Kidney (tissue), 14 donors: ENCODE measurements around the gene CHRM4. TPM values are rescaled to one million over a fixed set of nuclear protein-coding genes. Genes with fewer than 3 reads are reported as not detected.

Experiments used
- DNase-seq, 5 donors: peaks; one replicate each; pipeline ENCODE4 v3.0.0-alpha.2; 2013 to 2020
- FAIRE-seq: peaks from 2 replicates; lab custom pipeline; 2012; peaks lifted over from hg19 to GRCh38; lab: Jason Lieb, UNC
- H3K27ac ChIP-seq, 2 donors: one replicate each; pipeline ENCODE4 v1.7.0; 2013; ENCODE audit warnings: low read depth in 2 of 2, low read length in 2 of 2, inconsistent platforms in 1 of 2
- H3K27me3 ChIP-seq: one replicate; pipeline ENCODE4 v1.7.1; 2013; ENCODE audit warnings: low read length, inconsistent platforms; ENCODE audit not compliant: control insufficient read depth, insufficient read depth
- H3K36me3 ChIP-seq, 3 donors: one replicate each; pipeline versions ENCODE4 v1.7.0 to v1.7.1; 2013; ENCODE audit warnings: low read length in 3 of 3, control low read depth in 1 of 3, inconsistent platforms in 1 of 3; ENCODE audit not compliant: insufficient read depth in 3 of 3, control insufficient read depth in 2 of 3
- H3K4me1 ChIP-seq, 3 donors: one replicate each; pipeline versions ENCODE4 v1.7.0 to v1.7.1; 2013; ENCODE audit warnings: low read length in 3 of 3, inconsistent platforms in 1 of 3, low read depth in 1 of 3; ENCODE audit not compliant: control insufficient read depth in 2 of 3, insufficient read depth in 2 of 3
- H3K4me3 ChIP-seq, 3 donors: one replicate each; pipeline versions ENCODE4 v1.7.0 to v1.8.1; 2013; ENCODE audit warnings: low read length in 3 of 3, control low read depth in 1 of 3, inconsistent platforms in 1 of 3
- H3K9ac ChIP-seq, 3 donors: one replicate each; pipeline versions ENCODE4 v1.7.0 to v1.7.1; 2013; ENCODE audit warnings: low read length in 3 of 3, control low read depth in 1 of 3, inconsistent platforms in 1 of 3
- H3K9me3 ChIP-seq, 3 donors: one replicate each; pipeline versions ENCODE4 v1.7.0 to v1.7.1; 2013; ENCODE audit warnings: low read length in 3 of 3, control low read depth in 1 of 3, inconsistent platforms in 1 of 3; ENCODE audit not compliant: control insufficient read depth in 2 of 3, insufficient read depth in 1 of 3
- intact Hi-C: fragments of 100-400 bp; cut with DNase I; formaldehyde crosslinking; loops from one replicate; pipeline ENCODE4 v1.11.1; 2022
- polyA plus RNA-seq: library from polyadenylated mRNA; stranded (reverse); fragments of 350-450 nt; fragmentation: Illumina TruSeq; extraction: RNeasy Lipid Tissue Mini Kit (QIAGEN cat#74804); gene quantifications from one replicate; pipeline ENCODE4 v1.2.3, GENCODE V29; 2014; ENCODE audit warnings: low read depth, low replicate concordance; ENCODE audit not compliant: insufficient read depth
- total RNA-seq: library from RNA; stranded (reverse); fragmentation: NEBNext Ultra II Directional; extraction: Animal tissue kit (Norgen Biotek cat#: 25700); gene quantifications from one replicate; pipeline ENCODE4 v1.2.1, GENCODE V29; 2021
- TF ChIP-seq, protein P1 (sequence below): IDR thresholded peaks from 3 replicates; pipeline ENCODE4 v1.5.1; 2012; ENCODE audit warnings: mild to moderate bottlenecking, moderate library complexity, borderline replicate concordance; ENCODE audit not compliant: insufficient read depth; ENCODE audit errors: extremely low read depth
- donor health status: control.
- donor health status: control.
- donor health status: control.
- donor health status: control.
- donor health status: control.
- donor health status: DM: yes; HTN: yes; CAD: no.
- donor health status: Normal renal cell carcinoma (clear cell type).

Gene CHRM4
- total and polyA plus RNA-seq, 2 donors from 2014 or later, result 0.16 TPM; not detected in 1

GRCh38 chr11:46342239-46342638 lies 49.3 kb downstream of the CHRM4 start:
- Histone ChIP-seq H3K36me3 (no peaks in the 10 kb centered on the region), H3K27ac (peak overlapping the region; percentile 23 to 28), H3K4me3 (no peak overlapping the region), H3K27me3 (no peaks in the 10 kb centered on the region), H3K9ac (no peak overlapping the region), H3K4me1 (peaks cover 0 to 30% (median 0%) of the 10 kb centered on the region in 3 donors), H3K9me3 (no peaks in the 10 kb centered on the region)
- TF ChIP-seq, protein P1, sequence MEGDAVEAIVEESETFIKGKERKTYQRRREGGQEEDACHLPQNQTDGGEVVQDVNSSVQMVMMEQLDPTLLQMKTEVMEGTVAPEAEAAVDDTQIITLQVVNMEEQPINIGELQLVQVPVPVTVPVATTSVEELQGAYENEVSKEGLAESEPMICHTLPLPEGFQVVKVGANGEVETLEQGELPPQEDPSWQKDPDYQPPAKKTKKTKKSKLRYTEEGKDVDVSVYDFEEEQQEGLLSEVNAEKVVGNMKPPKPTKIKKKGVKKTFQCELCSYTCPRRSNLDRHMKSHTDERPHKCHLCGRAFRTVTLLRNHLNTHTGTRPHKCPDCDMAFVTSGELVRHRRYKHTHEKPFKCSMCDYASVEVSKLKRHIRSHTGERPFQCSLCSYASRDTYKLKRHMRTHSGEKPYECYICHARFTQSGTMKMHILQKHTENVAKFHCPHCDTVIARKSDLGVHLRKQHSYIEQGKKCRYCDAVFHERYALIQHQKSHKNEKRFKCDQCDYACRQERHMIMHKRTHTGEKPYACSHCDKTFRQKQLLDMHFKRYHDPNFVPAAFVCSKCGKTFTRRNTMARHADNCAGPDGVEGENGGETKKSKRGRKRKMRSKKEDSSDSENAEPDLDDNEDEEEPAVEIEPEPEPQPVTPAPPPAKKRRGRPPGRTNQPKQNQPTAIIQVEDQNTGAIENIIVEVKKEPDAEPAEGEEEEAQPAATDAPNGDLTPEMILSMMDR, result no peak
- intact Hi-C loops, result no loop called here
- DNase-seq, result peak in 3 of 5 donors; percentile 60 to 86 (median 72)
- FAIRE-seq, result no peak

DNA sequence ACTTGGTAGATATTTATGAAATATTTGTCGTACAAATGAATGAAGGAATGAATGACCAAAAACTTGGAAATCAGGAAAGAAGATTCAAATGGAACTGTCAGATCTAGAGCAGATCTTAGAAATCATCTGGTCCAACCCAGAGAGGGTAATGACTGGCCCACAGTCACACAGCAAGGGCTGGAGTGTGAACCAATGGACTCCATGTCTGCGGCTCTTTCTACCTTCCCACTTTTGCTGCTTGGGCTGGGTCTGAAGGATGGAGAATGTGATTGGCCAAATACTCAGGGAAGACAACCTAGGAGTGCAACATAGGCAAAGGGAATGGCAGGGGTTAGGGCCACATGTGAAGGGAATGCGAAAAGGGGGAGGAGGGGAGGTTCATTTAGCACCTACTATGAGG lies 50.1 kb downstream of the CHRM4 start:
- no peaks in the 10 kb centered on the region for H3K27me3 ChIP-seq
- TF ChIP-seq, protein P1, result no peak
- no peak overlapping the region for H3K4me3 ChIP-seq
- H3K27ac ChIP-seq, result peak overlapping the region in 1 of 2 donors; percentile 49
- no peak overlapping the region for H3K9ac ChIP-seq
- no peak for DNase-seq
- H3K36me3 ChIP-seq, result no peaks in the 10 kb centered on the region
- intact Hi-C loops, result no loop called here
- H3K9me3 ChIP-seq, result no peaks in the 10 kb centered on the region
- H3K4me1 ChIP-seq, result peaks cover 0 to 26% (median 0%) of the 10 kb centered on the region in 3 donors
- no peak for FAIRE-seq

GRCh38 chr11:46339816-46340215 lies 51.8 kb downstream of the CHRM4 start:
- H3K9ac ChIP-seq, result no peak overlapping the region
- no peaks in the 10 kb centered on the region for H3K27me3 ChIP-seq
- no peaks in the 10 kb centered on the region for H3K36me3 ChIP-seq
- no peaks in the 10 kb centered on the region for H3K9me3 ChIP-seq
- peaks cover 0 to 26% (median 0%) of the 10 kb centered on the region in 3 donors for H3K4me1 ChIP-seq
- DNase-seq, result no peak
- no peak overlapping the region for H3K4me3 ChIP-seq
- TF ChIP-seq, protein P1, result no peak
- intact Hi-C loops, result no loop called here
- peak overlapping the region; percentile 39 to 90 for H3K27ac ChIP-seq
- no peak for FAIRE-seq
